Activated naive CD8-positive, alpha-beta T cell treated with anti-CD3 and anti-CD28 coated beads for 36 hours (primary cell): Measurements from ENCODE around the gene USHBP1. TPM values are rescaled to one million over a fixed set of nuclear protein-coding genes. Genes with fewer than 3 reads are reported as not detected.

Source experiments
- DNase-seq: peaks from one replicate; pipeline ENCODE4 v3.0.0; 2021
- H3K27ac Mint-ChIP-seq: one replicate; pipeline ENCODE4 v1.8.0; 2022; ENCODE audit warnings: mild to moderate bottlenecking, moderate library complexity, mixed read lengths
- H3K27me3 Mint-ChIP-seq: one replicate; pipeline ENCODE4 v1.8.0; 2022; ENCODE audit warnings: mild to moderate bottlenecking, mixed read lengths
- H3K36me3 Mint-ChIP-seq: one replicate; pipeline ENCODE4 v1.8.0; 2021; ENCODE audit warnings: mild to moderate bottlenecking, mixed read lengths
- H3K4me1 Mint-ChIP-seq: one replicate; pipeline ENCODE4 v1.8.0; 2021; ENCODE audit warnings: mixed read lengths
- H3K4me3 Mint-ChIP-seq: one replicate; pipeline ENCODE4 v1.8.0; 2022; ENCODE audit warnings: mild to moderate bottlenecking, moderate library complexity, mixed read lengths
- H3K9me3 Mint-ChIP-seq: one replicate; pipeline ENCODE4 v1.8.0; 2022; ENCODE audit warnings: mixed read lengths
- total RNA-seq, 2 experiments: library from RNA; stranded (reverse); gene quantifications; one replicate each; pipeline ENCODE4 v1.2.3, GENCODE V29; 2021

Gene USHBP1
- total RNA-seq, 2 experiments from 2014 or later = not detected

GRCh38 chr19:17242431-17243208 lies 21.9 kb downstream of the USHBP1 start:
- no peak for DNase-seq
- no peak overlapping the region for H3K4me3 Mint-ChIP-seq
- no peaks in the 10 kb centered on the region for H3K9me3 Mint-ChIP-seq
- H3K27me3 Mint-ChIP-seq = peaks cover 12% of the 10 kb centered on the region
- H3K36me3 Mint-ChIP-seq = no peaks in the 10 kb centered on the region
- H3K4me1 Mint-ChIP-seq = peaks cover 5% of the 10 kb centered on the region
- H3K27ac Mint-ChIP-seq = no peak overlapping the region

GRCh38 chr19:17240826-17241399 lies 23.6 kb downstream of the USHBP1 start:
- DNase-seq = no peak
- Mint-ChIP-seq H3K4me3 (no peak overlapping the region), H3K9me3 (no peaks in the 10 kb centered on the region), H3K4me1 (no peaks in the 10 kb centered on the region), H3K27ac (no peak overlapping the region), H3K36me3 (no peaks in the 10 kb centered on the region), H3K27me3 (no peaks in the 10 kb centered on the region)

- no peak overlapping the region for H3K27ac Mint-ChIP-seq
Observed at GRCh38 chr19:17240062-17240752, 24.3 kb downstream of the USHBP1 start.

GRCh38 chr19:17237747-17238706 lies 26.5 kb downstream of the USHBP1 start:
- Mint-ChIP-seq H3K27me3 (no peaks in the 10 kb centered on the region), H3K4me1 (peaks cover 5% of the 10 kb centered on the region), H3K36me3 (peaks cover 5% of the 10 kb centered on the region), H3K9me3 (no peaks in the 10 kb centered on the region), H3K27ac (no peak overlapping the region), H3K4me3 (no peak overlapping the region)
- DNase-seq = no peak

More at GRCh38 chr19:17240062-17240752, 24.3 kb downstream of the USHBP1 start:
- no peak for DNase-seq
- Mint-ChIP-seq H3K4me3 (no peak overlapping the region), H3K9me3 (no peaks in the 10 kb centered on the region), H3K27me3 (no peaks in the 10 kb centered on the region), H3K4me1 (no peaks in the 10 kb centered on the region), H3K36me3 (no peaks in the 10 kb centered on the region)

- Mint-ChIP-seq H3K4me3 (no peak overlapping the region), H3K9me3 (no peaks in the 10 kb centered on the region), H3K27me3 (no peaks in the 10 kb centered on the region), H3K36me3 (peaks cover 5% of the 10 kb centered on the region), H3K27ac (no peak overlapping the region), H3K4me1 (peaks cover 5% of the 10 kb centered on the region)
- no peak for DNase-seq
Observed at GRCh38 chr19:17236811-17237543, 27.6 kb downstream of the USHBP1 start.

GRCh38 chr19:17235971-17236777 lies 28.4 kb downstream of the USHBP1 start:
- Mint-ChIP-seq H3K4me1 (peaks cover 5% of the 10 kb centered on the region), H3K9me3 (no peaks in the 10 kb centered on the region), H3K4me3 (peak overlapping the region; percentile 83), H3K36me3 (peaks cover 5% of the 10 kb centered on the region), H3K27ac (peak overlapping the region; percentile 25), H3K27me3 (no peaks in the 10 kb centered on the region)
- DNase-seq = no peak

GRCh38 chr19:17235300-17235970 lies 29.1 kb downstream of the USHBP1 start:
- Mint-ChIP-seq H3K9me3 (no peaks in the 10 kb centered on the region), H3K36me3 (peaks cover 5% of the 10 kb centered on the region), H3K4me1 (peaks cover 5% of the 10 kb centered on the region), H3K27me3 (no peaks in the 10 kb centered on the region), H3K27ac (peak overlapping the region; percentile 76), H3K4me3 (peak overlapping the region; percentile 83)
- peak; percentile 82 for DNase-seq

- H3K9me3 Mint-ChIP-seq = no peaks in the 10 kb centered on the region
- H3K4me3 Mint-ChIP-seq = peak overlapping the region; percentile 83
- peaks cover 5% of the 10 kb centered on the region for H3K36me3 Mint-ChIP-seq
- H3K27me3 Mint-ChIP-seq = no peaks in the 10 kb centered on the region
- peak overlapping the region; percentile 76 for H3K27ac Mint-ChIP-seq
- peaks cover 5% of the 10 kb centered on the region for H3K4me1 Mint-ChIP-seq
- DNase-seq = peak; percentile 71
Observed at GRCh38 chr19:17234911-17235299, 29.6 kb downstream of the USHBP1 start.

GRCh38 chr19:17232258-17232657 lies 32.3 kb downstream of the USHBP1 start:
- peaks cover 5% of the 10 kb centered on the region for H3K36me3 Mint-ChIP-seq

GRCh38 chr19:17229890-17230289 lies 34.7 kb downstream of the USHBP1 start:
- Mint-ChIP-seq H3K27ac (no peak overlapping the region), H3K4me1 (peaks cover 8% of the 10 kb centered on the region), H3K4me3 (no peak overlapping the region), H3K36me3 (peaks cover 8% of the 10 kb centered on the region), H3K9me3 (no peaks in the 10 kb centered on the region), H3K27me3 (no peaks in the 10 kb centered on the region)
- no peak for DNase-seq

More at GRCh38 chr19:17232258-17232657, 32.3 kb downstream of the USHBP1 start:
- Mint-ChIP-seq H3K4me1 (peaks cover 5% of the 10 kb centered on the region), H3K4me3 (no peak overlapping the region), H3K27ac (no peak overlapping the region), H3K9me3 (no peaks in the 10 kb centered on the region), H3K27me3 (no peaks in the 10 kb centered on the region)
- no peak for DNase-seq

GRCh38 chr19:17227798-17228367 lies 36.7 kb downstream of the USHBP1 start:
- DNase-seq = no peak
- Mint-ChIP-seq H3K27ac (no peak overlapping the region), H3K27me3 (no peaks in the 10 kb centered on the region), H3K4me3 (no peak overlapping the region), H3K4me1 (peaks cover 4% of the 10 kb centered on the region), H3K36me3 (peaks cover 3% of the 10 kb centered on the region), H3K9me3 (no peaks in the 10 kb centered on the region)

GRCh38 chr19:17226002-17226933 lies 38.3 kb downstream of the USHBP1 start, which contains the start of gene OCEL1:
TSS of gene OCEL1 (plus strand) at chr19:17226226. CDS start at chr19:17226248, 22 bp downstream.
- Mint-ChIP-seq H3K9me3 (no peaks in the 10 kb centered on the region), H3K4me1 (peaks cover 4% of the 10 kb centered on the region), H3K36me3 (peaks cover 3% of the 10 kb centered on the region), H3K27me3 (no peaks in the 10 kb centered on the region), H3K4me3 (peak within 1 kb of the TSS; percentile 86), H3K27ac (peak within 1 kb of the TSS; percentile 92)
- peak; percentile 96 for DNase-seq
